ENCODE data around the gene MYO7A.

MYO7A gene

DNA sequence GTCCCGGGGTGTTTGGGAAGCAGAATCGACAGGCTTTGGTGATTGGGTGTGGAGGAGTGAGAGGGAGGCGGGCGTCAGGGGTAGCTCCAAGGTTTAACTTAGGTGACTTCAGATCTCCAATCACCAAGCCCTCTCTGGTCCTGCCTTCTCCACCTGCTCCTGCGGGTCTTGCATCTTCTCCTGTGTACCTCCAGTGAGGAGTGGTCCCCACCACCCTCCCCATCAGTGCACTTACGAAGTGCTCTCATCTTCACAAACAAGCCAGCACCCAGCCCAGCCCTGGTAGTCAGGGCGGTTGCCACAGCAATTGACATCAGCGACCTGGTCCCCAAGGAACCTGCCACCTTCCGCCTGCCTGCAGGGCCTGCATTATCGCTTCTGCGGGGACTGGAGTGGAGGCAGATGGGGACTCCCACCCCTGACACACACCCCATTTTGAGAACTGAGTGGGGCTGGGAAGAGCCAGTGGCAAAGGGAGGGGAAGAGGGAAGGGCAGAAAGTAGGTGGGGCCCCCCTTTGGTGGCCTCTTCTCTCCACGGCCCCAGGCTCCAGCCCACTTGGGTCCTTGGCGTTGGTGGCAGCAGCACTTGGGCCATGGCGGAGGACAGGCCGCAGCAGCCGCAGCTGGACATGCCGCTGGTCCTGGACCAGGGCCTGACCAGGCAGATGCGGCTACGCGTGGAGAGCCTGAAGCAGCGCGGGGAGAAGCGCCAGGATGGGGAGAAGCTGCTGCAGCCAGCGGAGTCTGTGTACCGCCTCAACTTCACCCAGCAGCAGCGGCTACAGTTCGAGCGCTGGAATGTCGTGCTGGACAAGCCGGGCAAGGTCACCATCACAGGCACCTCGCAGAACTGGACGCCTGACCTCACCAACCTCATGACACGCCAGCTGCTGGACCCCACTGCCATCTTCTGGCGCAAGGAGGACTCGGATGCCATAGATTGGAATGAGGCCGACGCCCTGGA is 25.5 kb upstream of the MYO7A start, which contains the start of gene OMP:
Gene OMP, plus strand, starts transcription at position 595 of the 965 bp plus-strand sequence. Its CDS starts 0 bp downstream, at position 595.
- no peak for DNase-seq
- H3K36me3 ChIP-seq = no peaks in the 10 kb centered on the region
- TF ChIP-seq, protein P1, sequence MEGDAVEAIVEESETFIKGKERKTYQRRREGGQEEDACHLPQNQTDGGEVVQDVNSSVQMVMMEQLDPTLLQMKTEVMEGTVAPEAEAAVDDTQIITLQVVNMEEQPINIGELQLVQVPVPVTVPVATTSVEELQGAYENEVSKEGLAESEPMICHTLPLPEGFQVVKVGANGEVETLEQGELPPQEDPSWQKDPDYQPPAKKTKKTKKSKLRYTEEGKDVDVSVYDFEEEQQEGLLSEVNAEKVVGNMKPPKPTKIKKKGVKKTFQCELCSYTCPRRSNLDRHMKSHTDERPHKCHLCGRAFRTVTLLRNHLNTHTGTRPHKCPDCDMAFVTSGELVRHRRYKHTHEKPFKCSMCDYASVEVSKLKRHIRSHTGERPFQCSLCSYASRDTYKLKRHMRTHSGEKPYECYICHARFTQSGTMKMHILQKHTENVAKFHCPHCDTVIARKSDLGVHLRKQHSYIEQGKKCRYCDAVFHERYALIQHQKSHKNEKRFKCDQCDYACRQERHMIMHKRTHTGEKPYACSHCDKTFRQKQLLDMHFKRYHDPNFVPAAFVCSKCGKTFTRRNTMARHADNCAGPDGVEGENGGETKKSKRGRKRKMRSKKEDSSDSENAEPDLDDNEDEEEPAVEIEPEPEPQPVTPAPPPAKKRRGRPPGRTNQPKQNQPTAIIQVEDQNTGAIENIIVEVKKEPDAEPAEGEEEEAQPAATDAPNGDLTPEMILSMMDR (IDR thresholded peaks at IDR 0.05; ENCODE audit: low read depth, low read length) = no peak
- H3K4me3 ChIP-seq (ENCODE audit: low read depth, low read length) = no peak within 1 kb of the TSS
- no peaks in the 10 kb centered on the region for H3K27me3 ChIP-seq (ENCODE audit: insufficient read depth, low read depth, severe bottlenecking)
- no peaks in the 10 kb centered on the region for H3K9me3 ChIP-seq (ENCODE audit: severe bottlenecking)
- no peak within 1 kb of the TSS for H3K27ac ChIP-seq

DNA sequence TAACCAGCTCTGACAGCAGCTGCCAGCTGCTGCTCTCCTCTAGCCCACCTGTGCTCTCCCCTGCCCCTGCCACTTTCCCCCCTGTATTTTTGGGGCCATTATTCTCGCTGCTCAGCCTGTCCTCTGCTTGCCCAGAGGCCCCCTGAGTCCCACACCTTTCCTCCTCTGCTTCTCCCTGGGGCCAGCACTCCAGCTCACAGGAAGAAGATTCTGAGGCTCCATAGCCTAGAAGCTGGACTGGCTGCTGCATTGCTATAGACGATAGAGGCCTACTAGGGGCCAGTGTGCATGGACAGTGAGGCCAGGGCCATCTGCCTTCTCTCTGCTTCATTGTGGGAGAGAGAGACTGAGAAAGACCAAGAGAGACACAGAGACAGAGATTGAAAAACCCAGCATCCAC is 24.7 kb upstream of the MYO7A start:
- no peaks in the 10 kb centered on the region for H3K9me3 ChIP-seq (ENCODE audit: severe bottlenecking)
- no peaks in the 10 kb centered on the region for H3K27me3 ChIP-seq (ENCODE audit: insufficient read depth, low read depth, severe bottlenecking)
- H3K36me3 ChIP-seq = no peaks in the 10 kb centered on the region
- no peak overlapping the region for H3K27ac ChIP-seq
- H3K4me3 ChIP-seq (ENCODE audit: low read depth, low read length) = no peak overlapping the region
- TF ChIP-seq, protein P1 (IDR thresholded peaks at IDR 0.05; ENCODE audit: low read depth, low read length) = no peak
- DNase-seq = no peak

DNA sequence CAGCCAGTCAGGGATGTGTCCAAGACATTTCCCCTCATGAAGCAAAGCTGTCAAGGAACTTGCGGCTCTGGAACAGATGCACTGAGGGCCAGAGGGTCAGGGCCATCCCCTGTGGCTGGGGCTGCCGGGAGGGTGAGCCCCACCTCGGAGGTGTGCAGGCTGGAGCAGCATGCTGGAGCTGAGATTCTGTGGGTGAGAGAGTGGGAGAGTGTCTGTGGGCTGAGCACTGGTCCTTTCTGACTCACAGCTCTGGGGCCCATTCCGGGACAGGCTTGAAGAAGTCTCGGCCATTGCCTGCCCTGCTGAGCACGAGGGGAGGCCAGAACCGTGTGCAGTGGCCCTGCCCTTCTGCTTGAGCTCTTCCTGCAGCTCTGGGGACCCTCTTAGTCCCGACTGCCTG is 23.3 kb upstream of the MYO7A start:
- H3K36me3 ChIP-seq = no peaks in the 10 kb centered on the region
- TF ChIP-seq, protein P1 (IDR thresholded peaks at IDR 0.05; ENCODE audit: low read depth, low read length) = no peak

DNA sequence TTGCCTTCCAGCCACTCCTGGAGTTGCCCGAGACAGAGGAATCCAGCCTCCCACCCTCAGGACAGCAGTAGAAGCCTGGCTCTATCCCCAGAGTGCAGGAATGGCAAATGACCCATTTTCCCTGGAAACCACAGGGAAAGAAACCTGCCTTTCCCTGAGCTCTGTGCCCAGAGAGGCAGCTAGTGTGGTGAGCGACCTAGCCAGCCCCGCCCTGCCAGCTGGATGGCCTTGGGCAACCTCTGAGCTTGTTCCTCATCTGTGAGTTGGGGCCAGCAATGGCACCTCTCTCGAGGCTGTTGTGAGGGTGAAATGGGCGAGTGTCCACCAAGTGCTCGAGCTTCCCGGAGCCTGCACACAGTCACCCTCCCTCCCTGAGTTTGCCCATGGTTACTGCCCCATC is 21.7 kb upstream of the MYO7A start:
- Histone ChIP-seq H3K4me3 (ENCODE audit: low read depth, low read length) (no peak overlapping the region), H3K27me3 (ENCODE audit: insufficient read depth, low read depth, severe bottlenecking) (no peaks in the 10 kb centered on the region), H3K36me3 (no peaks in the 10 kb centered on the region), H3K9me3 (ENCODE audit: severe bottlenecking) (no peaks in the 10 kb centered on the region), H3K27ac (no peak overlapping the region)
- TF ChIP-seq, protein P1 (IDR thresholded peaks at IDR 0.05; ENCODE audit: low read depth, low read length) = no peak
- DNase-seq = no peak

More for the DNA sequence above, 23.3 kb upstream of the MYO7A start:
- no peak for DNase-seq
- Histone ChIP-seq H3K27ac (no peak overlapping the region), H3K4me3 (ENCODE audit: low read depth, low read length) (no peak overlapping the region), H3K27me3 (ENCODE audit: insufficient read depth, low read depth, severe bottlenecking) (no peaks in the 10 kb centered on the region), H3K9me3 (ENCODE audit: severe bottlenecking) (no peaks in the 10 kb centered on the region)

DNA sequence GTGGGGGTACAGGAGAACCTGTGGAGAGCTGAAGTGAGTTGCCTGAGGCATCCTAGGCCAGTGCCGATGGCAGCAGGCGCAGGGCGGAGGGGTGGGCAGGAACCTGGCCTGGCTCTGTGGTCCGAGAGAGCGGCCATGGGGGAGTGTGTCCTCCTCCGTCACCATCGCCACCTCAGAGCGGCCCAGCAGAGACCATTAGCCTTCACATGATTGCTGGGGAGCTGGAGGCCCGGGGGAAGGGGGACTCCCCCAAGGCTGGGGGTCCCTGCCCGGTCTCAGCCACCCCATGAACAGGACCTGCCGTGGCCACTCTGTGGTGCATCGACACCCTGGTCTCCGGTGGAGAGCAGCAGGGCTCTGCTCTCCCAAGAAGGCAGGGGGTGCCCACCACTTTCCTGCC is 21.3 kb upstream of the MYO7A start:
- Histone ChIP-seq H3K36me3 (no peaks in the 10 kb centered on the region), H3K9me3 (ENCODE audit: severe bottlenecking) (no peaks in the 10 kb centered on the region), H3K27ac (no peak overlapping the region), H3K27me3 (ENCODE audit: insufficient read depth, low read depth, severe bottlenecking) (no peaks in the 10 kb centered on the region), H3K4me3 (ENCODE audit: low read depth, low read length) (no peak overlapping the region)
- no peak for DNase-seq
- TF ChIP-seq, protein P1 (IDR thresholded peaks at IDR 0.05; ENCODE audit: low read depth, low read length) = no peak

Measured in WERI-Rb-1 (cell line).